IMR-90 (cell line): ENCODE data around the gene SLC23A1. TPM values are rescaled to one million over a fixed set of nuclear protein-coding genes. Genes with fewer than 3 reads are reported as not detected.

Experiments
- ATAC-seq: fragments of 200-7000 bp; cut with Tn5 transposase; 2 replicates; pipeline ENCODE4 v1.9.1; 2020; ENCODE audit warnings: low read depth, mild to moderate bottlenecking, moderate library complexity
- BruUV-seq: library from RNA; stranded (reverse); fragments of 400-500 nt; replicated peaks from 2 replicates; lab custom pipeline; 2021; lab: Mats Ljungman, UMichigan
- CTCF ChIA-PET: fragments of 300-600 bp; formaldehyde crosslinking; extraction: SDS; loops from one replicate; lab custom pipeline; 2021; ENCODE audit warnings: antibody characterized with exemption; lab: Yijun Ruan, JAX
- POLR2A ChIA-PET: fragments of 300-600 bp; sonication (Branson Sonifier 250); formaldehyde crosslinking; loops from one replicate; lab custom pipeline; 2022; ENCODE audit warnings: antibody characterized with exemption; ENCODE audit not compliant: unreplicated experiment; lab: Charles Lee
- DNase-seq: peaks from one replicate; pipeline ENCODE4 v3.0.0; 2013
- H2AFZ ChIP-seq: replicated peaks from 2 replicates; pipeline ENCODE3; 2013; ENCODE audit warnings: low read length, mild to moderate bottlenecking; ENCODE audit not compliant: poor library complexity
- H2AK5ac ChIP-seq: 2 replicates; pipeline ENCODE4 v1.6.1; 2013; ENCODE audit warnings: low read depth, low read length, inconsistent platforms
- H2AK9ac ChIP-seq: replicated peaks from 2 replicates; pipeline ENCODE3; 2013; ENCODE audit warnings: mild to moderate bottlenecking, low read depth, low read length, moderate library complexity; ENCODE audit not compliant: poor library complexity
- H2BK120ac ChIP-seq: 2 replicates; pipeline ENCODE4 v1.6.1; 2013; ENCODE audit warnings: low read depth, low read length, inconsistent platforms
- H2BK15ac ChIP-seq: 3 replicates; pipeline ENCODE4 v1.6.1; 2013; ENCODE audit warnings: low read depth, low read length, inconsistent platforms
- H2BK20ac ChIP-seq: 2 replicates; pipeline ENCODE4 v1.6.1; 2013; ENCODE audit warnings: low read depth, mild to moderate bottlenecking, inconsistent platforms, low read length, moderate library complexity
- H2BK5ac ChIP-seq: 2 replicates; pipeline ENCODE4 v1.6.1; 2013; ENCODE audit warnings: mild to moderate bottlenecking, low read depth, low read length, inconsistent platforms; ENCODE audit not compliant: poor library complexity, severe bottlenecking
- H3K14ac ChIP-seq: replicated peaks from 2 replicates; pipeline ENCODE4 v1.6.1; 2013; ENCODE audit warnings: low read depth, low read length, inconsistent platforms
- H3K18ac ChIP-seq: 2 replicates; pipeline ENCODE4 v1.6.1; 2013; ENCODE audit warnings: low read depth, low read length, control low read depth
- H3K23ac ChIP-seq: 2 replicates; pipeline ENCODE4 v1.6.1; 2013; ENCODE audit warnings: low read depth, low read length, inconsistent platforms
- H3K27ac ChIP-seq: 2 replicates; pipeline ENCODE4 v1.5.1; 2013; ENCODE audit warnings: mild to moderate bottlenecking, control low read depth, low read length; ENCODE audit not compliant: insufficient read depth
- H3K27me3 ChIP-seq: 2 replicates; pipeline ENCODE4 v1.6.1; 2013; ENCODE audit warnings: low read length; ENCODE audit not compliant: control insufficient read depth, insufficient read depth
- H3K36me3 ChIP-seq: 2 replicates; pipeline ENCODE4 v1.6.1; 2013; ENCODE audit warnings: low read length, mixed read lengths; ENCODE audit not compliant: control insufficient read depth, insufficient read depth
- H3K4ac ChIP-seq: 2 replicates; pipeline ENCODE4 v1.6.1; 2013; ENCODE audit warnings: low read depth, low read length, inconsistent platforms
- H3K4me1 ChIP-seq: 2 replicates; pipeline ENCODE4 v1.6.1; 2013; ENCODE audit warnings: low read length, mixed read lengths; ENCODE audit not compliant: control insufficient read depth, insufficient read depth
- H3K4me2 ChIP-seq: 2 replicates; pipeline ENCODE4 v1.6.1; 2013; ENCODE audit warnings: low read depth, mild to moderate bottlenecking, control low read depth, low read length, moderate library complexity
- H3K4me3 ChIP-seq: 2 replicates; pipeline ENCODE4 v1.5.1; 2013; ENCODE audit warnings: low read depth, mild to moderate bottlenecking, control low read depth, low read length, moderate library complexity; ENCODE audit not compliant: insufficient read depth
- H3K56ac ChIP-seq: 2 replicates; pipeline ENCODE4 v1.6.1; 2013; ENCODE audit warnings: low read length, inconsistent platforms; ENCODE audit not compliant: insufficient read depth; ENCODE audit errors: extremely low read depth
- H3K79me1 ChIP-seq, 2 experiments: 2 replicates each; pipeline ENCODE4 v1.6.1; 2013; ENCODE audit warnings: low read length in 2 of 2, inconsistent platforms in 1 of 2, low read depth in 1 of 2
- H3K9ac ChIP-seq: 2 replicates; pipeline ENCODE4 v1.6.1; 2013; ENCODE audit warnings: low read depth, low read length, control low read depth
- H3K9me1 ChIP-seq: 2 replicates; pipeline ENCODE4 v1.6.1; 2013; ENCODE audit warnings: low read length, inconsistent platforms; ENCODE audit not compliant: insufficient read depth
- H3K9me3 ChIP-seq: 2 replicates; pipeline ENCODE4 v1.6.1; 2013; ENCODE audit warnings: low read length; ENCODE audit not compliant: control insufficient read depth, insufficient read depth
- H4K20me1 ChIP-seq: 2 replicates; pipeline ENCODE4 v1.6.1; 2013; ENCODE audit warnings: low read length, inconsistent platforms; ENCODE audit not compliant: insufficient read depth
- H4K5ac ChIP-seq: 2 replicates; pipeline ENCODE4 v1.6.1; 2013; ENCODE audit warnings: mild to moderate bottlenecking, low read depth, low read length, control low read depth
- H4K8ac ChIP-seq, 2 experiments: 2 replicates each; pipeline ENCODE4 v1.6.1; 2013; ENCODE audit warnings: low read depth in 2 of 2, low read length in 2 of 2, control low read depth in 1 of 2, inconsistent platforms in 1 of 2
- H4K91ac ChIP-seq: 2 replicates; pipeline ENCODE4 v1.6.1; 2013; ENCODE audit warnings: low read depth, low read length, inconsistent platforms; ENCODE audit not compliant: insufficient read depth
- BHLHE40 ChIP-seq: fragments of 150-350 bp; IDR thresholded peaks from 2 replicates; pipeline ENCODE4 v1.6.1; 2016; ENCODE audit warnings: mild to moderate bottlenecking, low read depth, low read length
- CEBPB ChIP-seq: IDR thresholded peaks from 2 replicates; pipeline ENCODE4 v1.6.1; 2012; ENCODE audit warnings: low read depth, low read length, improper control_type of control experiment
- ELK1 ChIP-seq: fragments of 150-350 bp; IDR thresholded peaks from 2 replicates; pipeline ENCODE4 v1.6.1; 2016; ENCODE audit warnings: low read depth, mild to moderate bottlenecking, low read length, moderate library complexity, borderline replicate concordance
- FOS ChIP-seq: fragments of 150-350 bp; IDR thresholded peaks from 2 replicates; pipeline ENCODE4 v1.6.1; 2016; ENCODE audit warnings: low read depth, low read length
- MAFK ChIP-seq: IDR thresholded peaks from 2 replicates; pipeline ENCODE4 v1.6.1; 2012; ENCODE audit warnings: low read depth, low read length, improper control_type of control experiment
- POLR2A ChIP-seq: IDR thresholded peaks from 2 replicates; pipeline ENCODE4 v1.6.1; 2012; ENCODE audit warnings: mild to moderate bottlenecking, low read depth, low read length
- RCOR1 ChIP-seq: IDR thresholded peaks from 2 replicates; pipeline ENCODE4 v1.6.1; 2012; ENCODE audit warnings: mild to moderate bottlenecking, low read length, improper control_type of control experiment; ENCODE audit not compliant: insufficient replicate concordance
- RFX5 ChIP-seq: IDR thresholded peaks from 2 replicates; pipeline ENCODE4 v1.8.0; 2012; ENCODE audit warnings: low read depth, mild to moderate bottlenecking, low read length, moderate library complexity
- SMC3 ChIP-seq: fragments of 150-350 bp; IDR thresholded peaks from 2 replicates; pipeline ENCODE4 v1.6.1; 2016; ENCODE audit warnings: low read depth, mild to moderate bottlenecking, antibody characterized with exemption, low read length, moderate library complexity
- WGBS, 2 experiments: methylation state at CpG; one replicate each; pipeline versions ENCODE4 v1.1.5 to v1.1.7; 2013; ENCODE audit warnings: missing lambda C conversion rate in 2 of 2; ENCODE audit not compliant: insufficient read length in 1 of 2; ENCODE audit errors: extremely low coverage in 2 of 2; 5-methylcytosine and 5-hydroxymethylcytosine counted together
- dilution Hi-C: fragments of 300-500 bp; cut with HindIII; formaldehyde crosslinking; loops from one replicate; pipeline ENCODE4 v1.14.3; 2018; ENCODE audit warnings: low sequenced_read_pairs; ENCODE audit not compliant: unreplicated experiment
- in situ Hi-C: fragments of 300-500 bp; cut with MboI; formaldehyde crosslinking; loops from 3 replicates; pipeline ENCODE4 v1.14.3; 2019; ENCODE audit warnings: low sequenced_read_pairs, inconsistent platforms, mixed read lengths
- intact Hi-C: fragments of 100-400 bp; cut with micrococcal nuclease; formaldehyde crosslinking; loops from 2 replicates; pipeline ENCODE4 v1.10.0; 2022
- polyA plus RNA-seq, 3 experiments: library from polyadenylated mRNA; depleted of rRNA; stranded (reverse); fragments of >200 nt; gene quantifications; 2 replicates each; pipeline ENCODE4 v1.2.3, GENCODE V29; 2012; ENCODE audit warnings: low replicate concordance in 1 of 3
- total RNA-seq: library from RNA; depleted of rRNA; stranded (reverse); fragments of >200 nt; gene quantifications from 2 replicates; pipeline ENCODE4 v1.2.3, GENCODE V29; 2012

The SLC23A1 gene
- total and polyA plus RNA-seq, 2 of the 4 experiments (the other 2 are of a cell fraction) = not detected

- no peak overlapping the region for H3K9ac ChIP-seq
- H3K36me3 ChIP-seq = peaks cover 26% of the 10 kb centered on the region
- WGBS, 2 experiments = 97% methylated on average over 4 of the region's 6 CpGs; no CpG with 5 or more reads in 1 of the 2 experiments
- H3K4me2 ChIP-seq = no peak overlapping the region
- peaks cover 5% of the 10 kb centered on the region for H3K9me1 ChIP-seq
- no peak overlapping the region for H2BK120ac ChIP-seq
- no peak overlapping the region for H2BK15ac ChIP-seq
- H3K27ac ChIP-seq = no peak overlapping the region
- H4K8ac ChIP-seq = no peak overlapping the region
- H3K14ac ChIP-seq = no peak overlapping the region
- no peak overlapping the region for H2BK5ac ChIP-seq
- no peak overlapping the region for H3K4ac ChIP-seq
- ChIA-PET POLR2A (no interaction called here), CTCF (interaction anchor here (1.1 kb wide), 1 partner anchor 1009 kb away, joined by 3 read pairs; the partner anchor contains the start of gene KDM3B)
- no peak overlapping the region for H3K4me3 ChIP-seq
- BruUV-seq = no TSS peak
- no peak overlapping the region for H4K91ac ChIP-seq
- no peak for TF ChIP-seq BHLHE40
- no peak for TF ChIP-seq POLR2A
- no peak for TF ChIP-seq ELK1
- TF ChIP-seq CEBPB = no peak
- no peak for TF ChIP-seq RCOR1
- TF ChIP-seq RFX5 = no peak
- TF ChIP-seq MAFK = no peak
- TF ChIP-seq FOS = no peak
- TF ChIP-seq SMC3 = no peak
- dilution Hi-C loops = no loop called here
- no peaks in the 10 kb centered on the region for H3K9me3 ChIP-seq
- peaks cover 2% of the 10 kb centered on the region; the same call in 1 of the 2 replicates for H3K4me1 ChIP-seq
- peaks cover 62% of the 10 kb centered on the region for H4K20me1 ChIP-seq
- no peak overlapping the region for H3K18ac ChIP-seq
- no peak overlapping the region for H2AFZ ChIP-seq
- no peak overlapping the region for H2BK20ac ChIP-seq
- H3K27me3 ChIP-seq = no peaks in the 10 kb centered on the region
- intact Hi-C loops = no loop called here
- no peak overlapping the region for H2AK5ac ChIP-seq
- ATAC-seq = no peak
- H3K23ac ChIP-seq = no peak overlapping the region
- no peak for DNase-seq
- in situ Hi-C loops = no loop called here
- H2AK9ac ChIP-seq = no peak overlapping the region
- peaks cover 19 to 81% of the 10 kb centered on the region in 2 experiments for H3K79me1 ChIP-seq
- H4K5ac ChIP-seq = no peak overlapping the region
- H3K56ac ChIP-seq = no peak overlapping the region
These were observed 21.2 kb downstream of the SLC23A1 start for GRCh38 chr5:139361835-139362429.
